Natural killer cell (primary cell): ENCODE data around the gene ABCB8. TPM values are rescaled to one million over a fixed set of nuclear protein-coding genes. Genes with fewer than 3 reads are reported as not detected.

Source experiments
- ATAC-seq, 3 donors: fragments of 150-1000 bp in 2 of 3; fragments of 200-7000 bp in 1 of 3; cut with Tn5 transposase; 1 replicate in 1 of 3; 2 replicates in 2 of 3; pipeline ENCODE4 v1.10.0; 2021; ENCODE audit warnings: mild to moderate bottlenecking in 2 of 3, moderate library complexity in 2 of 3
- DNase-seq, 2 donors: peaks; one replicate each; pipeline versions ENCODE4 v3.0.0 to v3.0.0-alpha.2; 2013 to 2021; ENCODE audit warnings: mixed read lengths in 1 of 2
- H3K27ac ChIP-seq: one replicate; pipeline ENCODE4 v1.5.1; 2013; ENCODE audit warnings: mild to moderate bottlenecking, low read length
- H3K27me3 ChIP-seq: one replicate; pipeline ENCODE4 v1.6.1; 2013; ENCODE audit warnings: low read length; ENCODE audit not compliant: control insufficient read depth, insufficient read depth
- H3K36me3 ChIP-seq: one replicate; pipeline ENCODE4 v1.6.1; 2013; ENCODE audit warnings: low read length; ENCODE audit not compliant: control insufficient read depth, insufficient read depth
- H3K4me1 ChIP-seq: one replicate; pipeline ENCODE4 v1.6.1; 2013; ENCODE audit warnings: low read length; ENCODE audit not compliant: control insufficient read depth, insufficient read depth
- H3K4me3 ChIP-seq: one replicate; pipeline ENCODE4 v1.5.1; 2013; ENCODE audit warnings: low read length
- H3K9me3 ChIP-seq: one replicate; pipeline ENCODE4 v1.6.1; 2013; ENCODE audit warnings: low read length; ENCODE audit not compliant: control insufficient read depth, insufficient read depth
- H3K27ac Mint-ChIP-seq, 2 donors: one replicate each; pipeline ENCODE4 v1.8.0; 2022; ENCODE audit warnings: mild to moderate bottlenecking in 2 of 2, mixed read lengths in 2 of 2, moderate library complexity in 1 of 2
- H3K27me3 Mint-ChIP-seq, 2 donors: one replicate each; pipeline ENCODE4 v1.8.0; 2022; ENCODE audit warnings: low read depth in 2 of 2, mixed read lengths in 2 of 2
- H3K36me3 Mint-ChIP-seq: one replicate; pipeline ENCODE4 v1.8.0; 2022; ENCODE audit warnings: mixed read lengths
- H3K4me1 Mint-ChIP-seq, 2 donors: one replicate each; pipeline ENCODE4 v1.8.0; 2022; ENCODE audit warnings: mixed read lengths in 2 of 2
- H3K4me3 Mint-ChIP-seq: one replicate; pipeline ENCODE4 v1.8.0; 2022; ENCODE audit warnings: mild to moderate bottlenecking, moderate library complexity, mixed read lengths
- H3K9me3 Mint-ChIP-seq, 2 donors: one replicate each; pipeline ENCODE4 v1.8.0; 2022; ENCODE audit warnings: mixed read lengths in 2 of 2
- CTCF ChIP-seq: fragments of 200-600 bp; IDR thresholded peaks from one replicate; pipeline ENCODE4 v1.8.0; 2022; ENCODE audit warnings: antibody characterized with exemption
- WGBS: methylation state at CpG from one replicate; pipeline ENCODE4 v1.1.7; 2013; ENCODE audit warnings: missing lambda C conversion rate; ENCODE audit not compliant: insufficient coverage; 5-methylcytosine and 5-hydroxymethylcytosine counted together
- intact Hi-C: fragments of 100-400 bp; cut with micrococcal nuclease; formaldehyde crosslinking; loops from one replicate; pipeline ENCODE4 v1.14.2; 2022
- total RNA-seq, 4 donors: library from RNA; stranded (reverse); fragments of 120-200 nt in 1 of 4; gene quantifications; one replicate each; pipeline versions ENCODE4 v1.2.3 to v1.2.4, GENCODE V29; 2013 to 2022

The ABCB8 gene
- total RNA-seq, 3 donors from 2014 or later (not counting 1 experiment from before 2014, with no cell fraction given), result 50.6 to 60.5 (median 53.7) TPM

GRCh38 chr7:151094675-151095074 is 66.4 kb downstream of the ABCB8 start:
- Histone ChIP-seq H3K27ac (no peak overlapping the region), H3K36me3 (no peaks in the 10 kb centered on the region), H3K27me3 (no peaks in the 10 kb centered on the region), H3K9me3 (no peaks in the 10 kb centered on the region), H3K4me1 (peaks cover 7% of the 10 kb centered on the region), H3K4me3 (no peak overlapping the region)
- TF ChIP-seq CTCF, result no peak
- WGBS, result 88% methylated on average over 5 of the region's 5 CpGs
- no peak for ATAC-seq
- H3K4me3 Mint-ChIP-seq, result no peak overlapping the region
- intact Hi-C loops, result no loop called here
- no peaks in the 10 kb centered on the region for H3K27me3 Mint-ChIP-seq
- H3K9me3 Mint-ChIP-seq, result no peaks in the 10 kb centered on the region
- H3K27ac Mint-ChIP-seq, result no peak overlapping the region
- no peak for DNase-seq
- no peaks in the 10 kb centered on the region for H3K36me3 Mint-ChIP-seq
- H3K4me1 Mint-ChIP-seq, result peaks cover under 1 to 4% of the 10 kb centered on the region in 2 donors

DNA sequence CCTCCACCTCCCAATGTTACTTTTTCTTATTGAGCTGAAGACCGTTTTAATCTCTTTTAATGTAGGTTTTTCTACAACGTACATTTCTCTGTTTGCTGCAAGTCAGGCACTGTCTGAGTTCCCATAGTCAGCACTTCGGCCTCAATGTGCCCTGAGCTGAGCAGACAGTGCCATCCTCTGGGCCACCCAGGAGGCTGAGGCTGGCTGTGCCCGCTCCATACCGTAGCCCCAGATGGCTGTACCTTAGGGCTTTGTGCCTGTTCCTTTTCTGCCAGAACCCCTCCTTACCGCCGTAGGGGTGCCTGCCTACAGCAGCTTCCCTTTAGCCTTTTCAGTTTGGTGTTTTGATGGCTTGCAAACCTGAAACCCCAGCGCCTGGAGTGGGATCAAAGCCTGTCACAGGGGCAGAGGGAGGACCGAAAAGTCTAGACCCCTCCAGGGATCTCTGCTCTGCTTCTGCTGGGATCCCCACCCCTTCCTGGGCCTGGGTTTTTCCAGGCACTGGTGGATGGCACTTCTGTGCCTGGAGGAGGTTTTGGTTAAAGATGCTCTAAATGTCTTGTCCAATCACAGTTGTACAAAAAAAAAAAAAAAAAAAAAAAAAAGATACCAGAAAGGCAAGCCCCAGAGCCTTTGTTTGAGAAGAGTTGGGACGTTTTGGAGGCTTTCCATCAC is 67.0 kb downstream of the ABCB8 start:
- Histone ChIP-seq H3K4me1 (peaks cover 1% of the 10 kb centered on the region), H3K36me3 (no peaks in the 10 kb centered on the region), H3K27ac (no peak overlapping the region), H3K4me3 (no peak overlapping the region), H3K27me3 (no peaks in the 10 kb centered on the region), H3K9me3 (no peaks in the 10 kb centered on the region)
- TF ChIP-seq CTCF, result no peak
- no peaks in the 10 kb centered on the region for H3K36me3 Mint-ChIP-seq
- DNase-seq (peak in 1 of 2 donors; percentile 29), ATAC-seq (no peak)
- H3K27me3 Mint-ChIP-seq, result no peaks in the 10 kb centered on the region
- no peaks in the 10 kb centered on the region for H3K4me1 Mint-ChIP-seq
- no peaks in the 10 kb centered on the region for H3K9me3 Mint-ChIP-seq
- 86% methylated on average over 9 of the region's 10 CpGs for WGBS
- H3K27ac Mint-ChIP-seq, result no peak overlapping the region
- H3K4me3 Mint-ChIP-seq, result no peak overlapping the region
- intact Hi-C loops, result no loop called here

DNA sequence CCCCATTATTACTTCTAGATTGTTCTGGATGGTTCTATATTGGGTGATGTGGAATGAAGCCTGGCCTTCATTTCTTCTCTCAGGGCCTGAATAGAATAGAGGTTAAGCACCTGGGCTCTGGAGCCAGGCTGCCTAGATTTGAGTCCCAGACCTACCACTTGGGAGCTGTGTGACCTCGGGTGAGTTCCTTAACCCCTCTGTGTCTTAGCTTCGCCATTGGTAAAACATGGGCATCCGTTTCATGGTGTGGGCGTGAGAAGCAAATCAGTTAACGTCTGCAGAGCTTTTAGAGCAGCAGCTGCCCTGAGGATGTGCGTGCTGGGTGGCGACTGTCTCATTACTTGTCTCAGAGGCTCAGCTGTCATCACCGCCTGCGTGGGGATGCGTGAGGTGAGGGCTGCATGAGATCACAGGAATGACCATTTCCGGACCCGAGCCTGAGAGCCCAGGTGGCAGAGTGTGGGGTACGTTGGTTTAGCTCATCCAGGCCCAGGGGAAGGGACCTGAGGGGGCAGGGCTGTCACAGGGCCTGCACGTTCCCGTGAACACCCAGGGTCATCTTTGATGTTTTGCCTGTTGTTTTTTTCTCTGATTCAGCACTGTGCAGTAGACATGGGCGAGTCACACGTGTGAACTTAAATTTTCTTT is 67.7 kb downstream of the ABCB8 start:
- Histone ChIP-seq H3K27me3 (no peaks in the 10 kb centered on the region), H3K36me3 (no peaks in the 10 kb centered on the region), H3K9me3 (no peaks in the 10 kb centered on the region), H3K4me3 (no peak overlapping the region), H3K4me1 (no peaks in the 10 kb centered on the region), H3K27ac (no peak overlapping the region)
- 88% methylated on average over 17 of the region's 17 CpGs for WGBS
- Mint-ChIP-seq H3K36me3 (no peaks in the 10 kb centered on the region), H3K27me3 (no peaks in the 10 kb centered on the region), H3K9me3 (no peaks in the 10 kb centered on the region), H3K4me3 (no peak overlapping the region), H3K4me1 (no peaks in the 10 kb centered on the region), H3K27ac (no peak overlapping the region)
- TF ChIP-seq CTCF, result no peak
- ATAC-seq (no peak), DNase-seq (peak in 1 of 2 donors; percentile 42)
- intact Hi-C loops, result no loop called here

Other genes with a start within 250 kb of the ABCB8 start
- gene TMEM176B, start 228.1 kb upstream of the ABCB8 start, total RNA-seq, result 1 to 10 TPM in 1 of 3 donors, not detected in 2; 4.0 TPM
- gene TMEM176A, start 227.7 kb upstream of the ABCB8 start, total RNA-seq, result 1 to 10 TPM in 1 of 3 donors, not detected in 2; 2.0 TPM
- not detected for gene AOC1, start 175.9 kb upstream of the ABCB8 start, total RNA-seq
- gene KCNH2, start 50.1 kb upstream of the ABCB8 start, total RNA-seq, result under 1 TPM in 2 of 3 donors, not detected in 1; 0.39 to 0.60 TPM
- gene NOS3, start 37.4 kb upstream of the ABCB8 start, total RNA-seq, result 1 to 10 TPM; 2.6 to 5.9 (median 3.8) TPM
- 1 to 10 TPM; 4.4 to 4.6 (median 4.5) TPM for gene ATG9B, start 4.0 kb upstream of the ABCB8 start, total RNA-seq
- 1 to 10 TPM; 5.7 to 7.9 (median 5.9) TPM for gene ASIC3, start 20.1 kb downstream of the ABCB8 start, total RNA-seq
- 1 to 10 TPM; 6.2 to 8.0 (median 6.6) TPM for gene CDK5, start 29.4 kb downstream of the ABCB8 start, total RNA-seq
- 10 to 100 TPM; 60.4 to 87.3 (median 66.1) TPM for gene SLC4A2, start 31.1 kb downstream of the ABCB8 start, total RNA-seq
- 10 to 100 TPM; 72.8 to 89.4 (median 85.2) TPM for gene FASTK, start 52.4 kb downstream of the ABCB8 start, total RNA-seq
- 10 to 100 TPM; 44.1 to 49.8 (median 47.3) TPM for gene TMUB1, start 55.0 kb downstream of the ABCB8 start, total RNA-seq
- 10 to 100 TPM; 27.7 to 46.9 (median 42.8) TPM for gene AGAP3, start 58.0 kb downstream of the ABCB8 start, total RNA-seq
- not detected for gene GBX1, start 139.2 kb downstream of the ABCB8 start, total RNA-seq
- not detected for gene ASB10, start 158.8 kb downstream of the ABCB8 start, total RNA-seq
- 1 to 10 TPM in 1 of 3 donors, not detected in 2; 2.5 TPM for gene H2BK1, start 182.0 kb downstream of the ABCB8 start, total RNA-seq
- 10 to 100 TPM; 12.1 to 26.1 (median 17.6) TPM for gene ABCF2, start 198.8 kb downstream of the ABCB8 start, total RNA-seq
- 10 to 100 TPM; 47.0 to 51.6 (median 48.6) TPM for gene CHPF2, start 204.0 kb downstream of the ABCB8 start, total RNA-seq
- 1 to 10 TPM; 3.1 to 8.7 (median 6.5) TPM for gene SMARCD3, start 220.2 kb downstream of the ABCB8 start, total RNA-seq